Gastroesophageal sphincter (tissue), 4 donors: ENCODE results near the gene TPST1. TPM values are rescaled to one million over a fixed set of nuclear protein-coding genes. Genes with fewer than 3 reads are reported as not detected.
A peak's percentile ranks its signal among the peaks of the same experiment; 100 is the strongest.

Experiments used
- ATAC-seq: fragments of 150-250 bp; one replicate; pipeline ENCODE4 v1.9.1; 2016; ENCODE audit warnings: mild to moderate bottlenecking, moderate library complexity
- H3K27ac ChIP-seq, 4 donors: fragments of 200-600 bp; sonication (generic) in 3 of 4; 1 replicate in 3 of 4; 2 replicates in 1 of 4; pipeline ENCODE4 v1.5.1; 2016 to 2019
- H3K27me3 ChIP-seq: fragments of 200-600 bp; sonication (generic); one replicate; pipeline ENCODE4 v1.5.1; 2019
- H3K36me3 ChIP-seq, 2 donors: fragments of 200-600 bp; sonication (generic); one replicate each; pipeline ENCODE4 v1.5.1; 2019; ENCODE audit warnings: control low read depth in 1 of 2
- H3K4me1 ChIP-seq, 3 donors: fragments of 200-600 bp; sonication (generic); 1 replicate in 2 of 3; 2 replicates in 1 of 3; pipeline ENCODE4 v1.5.1; 2016 to 2019; ENCODE audit warnings: control low read depth in 2 of 3
- H3K4me3 ChIP-seq, 2 donors: fragments of 200-600 bp; sonication (generic); one replicate each; pipeline ENCODE4 v1.5.1; 2019; ENCODE audit warnings: mild to moderate bottlenecking in 1 of 2, moderate library complexity in 1 of 2
- H3K9me3 ChIP-seq, 3 donors: fragments of 200-600 bp; sonication (generic); one replicate each; pipeline ENCODE4 v1.5.1; 2017 to 2019; ENCODE audit warnings: control low read depth in 2 of 3
- EP300 ChIP-seq: sonication (generic); formaldehyde crosslinking; IDR thresholded peaks from one replicate; pipeline ENCODE4 v1.6.1; 2017; ENCODE audit warnings: antibody characterized with exemption, mild to moderate bottlenecking
- POLR2A ChIP-seq, 2 donors: fragments of 450-650 bp; IDR thresholded peaks; one replicate each; pipeline ENCODE4 v1.6.1; 2017; ENCODE audit warnings: antibody characterized with exemption in 2 of 2, mild to moderate bottlenecking in 2 of 2, moderate library complexity in 1 of 2
- POLR2AphosphoS5 ChIP-seq: sonication (generic); formaldehyde crosslinking; IDR thresholded peaks from one replicate; pipeline ENCODE4 v1.6.1; 2017; ENCODE audit warnings: antibody characterized with exemption
- WGBS, 2 donors: methylation state at CpG; one replicate each; pipeline ENCODE4 v1.1.5; 2018; ENCODE audit warnings: low coverage in 1 of 2; 5-methylcytosine and 5-hydroxymethylcytosine counted together
- total RNA-seq, 4 donors: library from RNA; depleted of rRNA; stranded (reverse); fragments of >200 nt; gene quantifications; one replicate each; pipeline ENCODE4 v1.1.0, GENCODE V29; 2016
- TF ChIP-seq, protein P1 (sequence below), 4 experiments: fragments of 200-600 bp in 2 of 4; fragments of 450-650 bp in 2 of 4; sonication (generic) in 1 of 4; IDR thresholded peaks; one replicate each; pipeline ENCODE4 v1.5.1; 2017 to 2019; ENCODE audit warnings: antibody characterized with exemption in 4 of 4, mild to moderate bottlenecking in 2 of 4, moderate library complexity in 2 of 4

Gene TPST1
- total RNA-seq, 4 donors from 2014 or later = 11.0 to 25.3 (median 19.8) TPM

- H3K27me3 ChIP-seq = no peaks in the 10 kb centered on the region
- WGBS, 2 donors = 54 to 62% methylated on average over 6 of the region's 6 CpGs
- ATAC-seq = no peak
- peak overlapping the region; percentile 40 to 70 (median 58) for H3K27ac ChIP-seq
- TF ChIP-seq EP300 = no peak
- H3K9me3 ChIP-seq = no peaks in the 10 kb centered on the region
- H3K4me1 ChIP-seq = peaks cover 7 to 28% (median 21%) of the 10 kb centered on the region in 3 donors
- H3K36me3 ChIP-seq = no peaks in the 10 kb centered on the region
- H3K4me3 ChIP-seq = no peak overlapping the region
Measured at GRCh38 chr7:66282591-66282935, 77.4 kb downstream of the TPST1 start.

- Histone ChIP-seq H3K36me3 (no peaks in the 10 kb centered on the region), H3K27me3 (no peaks in the 10 kb centered on the region), H3K27ac (peak overlapping the region in 3 of 4 donors; percentile 40 to 70 (median 66)), H3K9me3 (no peaks in the 10 kb centered on the region), H3K4me3 (no peak overlapping the region), H3K4me1 (peaks cover 7 to 28% (median 21%) of the 10 kb centered on the region in 3 donors)
- ATAC-seq = peak; percentile 73
- TF ChIP-seq POLR2A (IDR thresholded peaks at IDR 0.05) = no peak
- TF ChIP-seq POLR2AphosphoS5 = peak; percentile 13
- WGBS, 2 donors = 75 to 78% methylated on average over 3 to 4 of the region's 5 CpGs
Measured at GRCh38 chr7:66283003-66283920, 78.1 kb downstream of the TPST1 start.

DNA sequence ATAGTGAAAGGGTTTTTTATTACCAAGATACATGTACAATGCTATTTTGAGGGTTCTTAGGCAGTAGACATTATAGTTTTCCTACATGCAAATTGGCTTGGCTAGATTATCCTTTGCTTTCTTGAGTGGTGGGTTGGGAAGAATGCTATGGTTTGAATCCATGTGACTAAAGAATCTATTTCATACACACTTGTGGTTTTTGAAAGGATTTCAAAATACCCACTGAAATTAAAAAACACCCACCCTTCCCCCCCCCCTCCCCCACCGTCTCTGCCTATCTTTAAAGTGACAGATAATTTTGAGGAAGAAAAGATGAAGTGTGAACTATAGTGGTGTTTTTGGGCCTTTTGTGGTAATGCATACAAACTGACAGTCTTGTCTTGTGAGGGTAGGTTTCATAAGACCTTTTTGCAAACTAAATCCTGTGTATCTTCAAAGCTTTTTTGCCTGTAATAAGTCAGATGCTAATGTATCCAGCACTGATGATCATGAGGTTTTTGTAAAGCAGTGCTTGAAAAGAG is 90.9 kb downstream of the TPST1 start:
- 67% methylated on average over 1 of the region's 1 CpG; no CpG with 5 or more reads in 1 of the 2 donors for WGBS, 2 donors
- Histone ChIP-seq H3K4me1 (no peaks in the 10 kb centered on the region), H3K36me3 (no peaks in the 10 kb centered on the region), H3K27ac (no peak overlapping the region), H3K27me3 (no peaks in the 10 kb centered on the region), H3K4me3 (no peak overlapping the region), H3K9me3 (peaks cover 0 to 19% (median 0%) of the 10 kb centered on the region in 3 donors)
- no peak for ATAC-seq
- TF ChIP-seq, protein P1, sequence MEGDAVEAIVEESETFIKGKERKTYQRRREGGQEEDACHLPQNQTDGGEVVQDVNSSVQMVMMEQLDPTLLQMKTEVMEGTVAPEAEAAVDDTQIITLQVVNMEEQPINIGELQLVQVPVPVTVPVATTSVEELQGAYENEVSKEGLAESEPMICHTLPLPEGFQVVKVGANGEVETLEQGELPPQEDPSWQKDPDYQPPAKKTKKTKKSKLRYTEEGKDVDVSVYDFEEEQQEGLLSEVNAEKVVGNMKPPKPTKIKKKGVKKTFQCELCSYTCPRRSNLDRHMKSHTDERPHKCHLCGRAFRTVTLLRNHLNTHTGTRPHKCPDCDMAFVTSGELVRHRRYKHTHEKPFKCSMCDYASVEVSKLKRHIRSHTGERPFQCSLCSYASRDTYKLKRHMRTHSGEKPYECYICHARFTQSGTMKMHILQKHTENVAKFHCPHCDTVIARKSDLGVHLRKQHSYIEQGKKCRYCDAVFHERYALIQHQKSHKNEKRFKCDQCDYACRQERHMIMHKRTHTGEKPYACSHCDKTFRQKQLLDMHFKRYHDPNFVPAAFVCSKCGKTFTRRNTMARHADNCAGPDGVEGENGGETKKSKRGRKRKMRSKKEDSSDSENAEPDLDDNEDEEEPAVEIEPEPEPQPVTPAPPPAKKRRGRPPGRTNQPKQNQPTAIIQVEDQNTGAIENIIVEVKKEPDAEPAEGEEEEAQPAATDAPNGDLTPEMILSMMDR (IDR thresholded peaks at IDR 0.05) = no peak
- TF ChIP-seq POLR2AphosphoS5 = no peak
- TF ChIP-seq POLR2A (IDR thresholded peaks at IDR 0.05) = no peak
- TF ChIP-seq EP300 = no peak

DNA sequence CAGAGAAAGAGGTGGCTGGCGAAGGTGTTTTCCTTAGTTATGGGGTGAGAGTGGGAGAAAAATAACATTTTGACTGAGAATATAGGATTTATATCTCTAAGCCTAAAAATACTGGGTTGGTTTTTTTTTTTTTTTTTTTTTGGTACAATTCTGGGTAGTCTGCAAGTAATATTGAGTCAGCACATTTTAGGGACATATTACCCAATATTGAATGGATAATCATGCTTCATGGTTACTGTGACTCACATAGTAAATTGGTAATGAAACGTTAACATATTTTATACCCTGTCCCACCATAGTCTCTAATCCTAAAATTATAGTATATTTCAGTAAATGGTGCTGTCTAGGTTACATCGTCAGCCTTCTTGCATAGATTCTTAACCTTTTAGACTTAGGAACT is 91.4 kb downstream of the TPST1 start:
- H3K27ac ChIP-seq = no peak overlapping the region
- no peak overlapping the region for H3K4me3 ChIP-seq
- H3K27me3 ChIP-seq = no peaks in the 10 kb centered on the region
- H3K4me1 ChIP-seq = no peaks in the 10 kb centered on the region
- TF ChIP-seq, protein P1 (IDR thresholded peaks at IDR 0.05) = no peak
- TF ChIP-seq POLR2AphosphoS5 (no peak), POLR2A (IDR thresholded peaks at IDR 0.05) (no peak), EP300 (no peak)
- no peak for ATAC-seq
- WGBS, 2 donors = 90 to 100% methylated on average over 2 to 3 of the region's 3 CpGs
- no peaks in the 10 kb centered on the region for H3K36me3 ChIP-seq
- peaks cover 0 to 19% (median 0%) of the 10 kb centered on the region in 3 donors for H3K9me3 ChIP-seq

DNA sequence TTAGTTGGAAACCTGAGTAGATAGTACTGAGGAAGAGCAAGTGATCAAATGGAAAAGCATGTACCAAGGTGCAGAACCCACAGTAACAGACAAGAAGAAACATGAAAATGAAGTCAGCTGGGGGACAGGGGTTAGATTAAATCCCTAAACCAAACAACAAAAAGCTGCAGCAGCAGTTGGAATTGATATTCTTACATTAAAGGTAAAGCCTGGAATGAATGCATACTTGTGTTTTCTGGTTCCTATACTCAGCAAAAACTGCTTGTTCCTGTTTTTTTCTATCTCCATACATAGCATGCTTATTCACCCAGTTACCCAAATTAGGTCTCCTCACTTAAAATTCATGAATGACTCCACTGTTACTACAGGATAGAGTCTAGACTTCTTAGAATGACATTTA is 92.4 kb downstream of the TPST1 start:
- no peaks in the 10 kb centered on the region for H3K4me1 ChIP-seq
- no peaks in the 10 kb centered on the region for H3K27me3 ChIP-seq
- no peak overlapping the region for H3K4me3 ChIP-seq
- no peaks in the 10 kb centered on the region for H3K36me3 ChIP-seq
- TF ChIP-seq, protein P1 (IDR thresholded peaks at IDR 0.05) = no peak
- TF ChIP-seq EP300 (no peak), POLR2A (IDR thresholded peaks at IDR 0.05) (no peak), POLR2AphosphoS5 (no peak)
- ATAC-seq = no peak
- no peak overlapping the region for H3K27ac ChIP-seq
- H3K9me3 ChIP-seq = peaks cover 0 to 19% (median 0%) of the 10 kb centered on the region in 3 donors

- peaks cover 0 to 19% (median 0%) of the 10 kb centered on the region in 3 donors for H3K9me3 ChIP-seq
- no peak for TF ChIP-seq POLR2A (IDR thresholded peaks at IDR 0.05)
- no peak for TF ChIP-seq POLR2AphosphoS5
- no peak for TF ChIP-seq EP300
- TF ChIP-seq, protein P1 (IDR thresholded peaks at IDR 0.05) = no peak
Measured at GRCh38 chr7:66301249-66301648, 96.1 kb downstream of the TPST1 start.

More at GRCh38 chr7:66301249-66301648, 96.1 kb downstream of the TPST1 start:
- Histone ChIP-seq H3K27me3 (no peaks in the 10 kb centered on the region), H3K4me1 (peaks cover 0 to 8% (median 0%) of the 10 kb centered on the region in 3 donors), H3K27ac (no peak overlapping the region), H3K4me3 (no peak overlapping the region), H3K36me3 (no peaks in the 10 kb centered on the region)
- 91 to 100% methylated on average over 1 to 2 of the region's 2 CpGs for WGBS, 2 donors
- no peak for ATAC-seq
